ENCODE measurements around the gene DPP9.

The DPP9 gene

GRCh38 chr19:4676955-4677731, 46.5 kb downstream of the DPP9 start:
- Histone ChIP-seq H3K9me3 (ENCODE audit: control insufficient read depth, insufficient read depth, low read length) (no peaks in the 10 kb centered on the region), H3K4me1 (ENCODE audit: insufficient read depth, low read length) (peaks cover 8% of the 10 kb centered on the region; the same call in 1 of the 2 replicates), H3K36me3 (ENCODE audit: insufficient read depth, low read length) (no peaks in the 10 kb centered on the region; the same call in 1 of the 2 replicates), H3K9ac (ENCODE audit: low read depth, low read length) (peak overlapping the region; percentile 32; the same call in 1 of the 2 replicates)

- Histone ChIP-seq H3K36me3 (ENCODE audit: insufficient read depth, low read length) (no peaks in the 10 kb centered on the region; the same call in 1 of the 2 replicates), H3K9ac (ENCODE audit: low read depth, low read length) (no peak overlapping the region), H3K4me1 (ENCODE audit: insufficient read depth, low read length) (peaks cover 8% of the 10 kb centered on the region; the same call in 1 of the 2 replicates), H3K9me3 (ENCODE audit: control insufficient read depth, insufficient read depth, low read length) (no peaks in the 10 kb centered on the region)
These were observed 48.3 kb downstream of the DPP9 start for GRCh38 chr19:4675346-4675745.

GRCh38 chr19:4673726-4674125, 49.9 kb downstream of the DPP9 start:
- Histone ChIP-seq H3K36me3 (ENCODE audit: insufficient read depth, low read length) (no peaks in the 10 kb centered on the region; the same call in 1 of the 2 replicates), H3K9ac (ENCODE audit: low read depth, low read length) (no peak overlapping the region)

GRCh38 chr19:4673216-4673615, 50.4 kb downstream of the DPP9 start:
- Histone ChIP-seq H3K9me3 (ENCODE audit: control insufficient read depth, insufficient read depth, low read length) (no peaks in the 10 kb centered on the region), H3K36me3 (ENCODE audit: insufficient read depth, low read length) (peaks cover 3% of the 10 kb centered on the region), H3K9ac (ENCODE audit: low read depth, low read length) (no peak overlapping the region), H3K4me1 (ENCODE audit: insufficient read depth, low read length) (peaks cover 5% of the 10 kb centered on the region; the same call in 1 of the 2 replicates)

More at GRCh38 chr19:4673726-4674125, 49.9 kb downstream of the DPP9 start:
- Histone ChIP-seq H3K4me1 (ENCODE audit: insufficient read depth, low read length) (peaks cover 8% of the 10 kb centered on the region; the same call in 1 of the 2 replicates), H3K9me3 (ENCODE audit: control insufficient read depth, insufficient read depth, low read length) (no peaks in the 10 kb centered on the region)

- H3K9ac ChIP-seq (ENCODE audit: low read depth, low read length) = no peak overlapping the region
- no peaks in the 10 kb centered on the region for H3K4me1 ChIP-seq (ENCODE audit: insufficient read depth, low read length)
- no peaks in the 10 kb centered on the region for H3K9me3 ChIP-seq (ENCODE audit: control insufficient read depth, insufficient read depth, low read length)
- H3K36me3 ChIP-seq (ENCODE audit: insufficient read depth, low read length) = peaks cover 7% of the 10 kb centered on the region
These were observed 52.3 kb downstream of the DPP9 start for GRCh38 chr19:4671185-4671851.

- Histone ChIP-seq H3K36me3 (ENCODE audit: insufficient read depth, low read length) (peaks cover 7% of the 10 kb centered on the region; the same call in 1 of the 2 replicates), H3K9ac (ENCODE audit: low read depth, low read length) (peak within 1 kb of the TSS; percentile 81), H3K4me1 (ENCODE audit: insufficient read depth, low read length) (no peaks in the 10 kb centered on the region), H3K9me3 (ENCODE audit: control insufficient read depth, insufficient read depth, low read length) (no peaks in the 10 kb centered on the region)
These were observed 53.7 kb downstream of the DPP9 start, which contains the start of gene MYDGF for GRCh38 chr19:4669723-4670480. Gene MYDGF, minus strand, starts transcription at chr19:4670342. Its CDS starts 8 bp downstream, at chr19:4670334.

- H3K36me3 ChIP-seq (ENCODE audit: insufficient read depth, low read length) = peaks cover 7% of the 10 kb centered on the region
- no peak overlapping the region for H3K9ac ChIP-seq (ENCODE audit: low read depth, low read length)
- H3K9me3 ChIP-seq (ENCODE audit: control insufficient read depth, insufficient read depth, low read length) = no peaks in the 10 kb centered on the region
- H3K4me1 ChIP-seq (ENCODE audit: insufficient read depth, low read length) = no peaks in the 10 kb centered on the region
These were observed 59.0 kb downstream of the DPP9 start for GRCh38 chr19:4664642-4665041.

- Histone ChIP-seq H3K36me3 (ENCODE audit: insufficient read depth, low read length) (peaks cover 3% of the 10 kb centered on the region), H3K9ac (ENCODE audit: low read depth, low read length) (no peak overlapping the region), H3K9me3 (ENCODE audit: control insufficient read depth, insufficient read depth, low read length) (no peaks in the 10 kb centered on the region), H3K4me1 (ENCODE audit: insufficient read depth, low read length) (no peaks in the 10 kb centered on the region)
These were observed 60.8 kb downstream of the DPP9 start for GRCh38 chr19:4662812-4663211.

- Histone ChIP-seq H3K4me1 (ENCODE audit: insufficient read depth, low read length) (no peaks in the 10 kb centered on the region), H3K9me3 (ENCODE audit: control insufficient read depth, insufficient read depth, low read length) (no peaks in the 10 kb centered on the region), H3K9ac (ENCODE audit: low read depth, low read length) (no peak overlapping the region), H3K36me3 (ENCODE audit: insufficient read depth, low read length) (no peaks in the 10 kb centered on the region; the same call in none of the 2 replicates)
These were observed 61.5 kb downstream of the DPP9 start for GRCh38 chr19:4662020-4662695.

GRCh38 chr19:4660993-4661392, 62.6 kb downstream of the DPP9 start:
- H3K36me3 ChIP-seq (ENCODE audit: insufficient read depth, low read length) = no peaks in the 10 kb centered on the region; the same call in none of the 2 replicates
- H3K4me1 ChIP-seq (ENCODE audit: insufficient read depth, low read length) = no peaks in the 10 kb centered on the region
- H3K9me3 ChIP-seq (ENCODE audit: control insufficient read depth, insufficient read depth, low read length) = no peaks in the 10 kb centered on the region
- H3K9ac ChIP-seq (ENCODE audit: low read depth, low read length) = no peak overlapping the region

- H3K9ac ChIP-seq (ENCODE audit: low read depth, low read length) = no peak overlapping the region
- no peaks in the 10 kb centered on the region for H3K9me3 ChIP-seq (ENCODE audit: control insufficient read depth, insufficient read depth, low read length)
- H3K4me1 ChIP-seq (ENCODE audit: insufficient read depth, low read length) = no peaks in the 10 kb centered on the region
- H3K36me3 ChIP-seq (ENCODE audit: insufficient read depth, low read length) = no peaks in the 10 kb centered on the region; the same call in none of the 2 replicates
These were observed 63.4 kb downstream of the DPP9 start for GRCh38 chr19:4660181-4660791.

GRCh38 chr19:4657835-4658234, 65.8 kb downstream of the DPP9 start:
- Histone ChIP-seq H3K9me3 (ENCODE audit: control insufficient read depth, insufficient read depth, low read length) (no peaks in the 10 kb centered on the region), H3K9ac (ENCODE audit: low read depth, low read length) (no peak overlapping the region), H3K4me1 (ENCODE audit: insufficient read depth, low read length) (no peaks in the 10 kb centered on the region), H3K36me3 (ENCODE audit: insufficient read depth, low read length) (no peaks in the 10 kb centered on the region; the same call in none of the 2 replicates)

- no peaks in the 10 kb centered on the region for H3K9me3 ChIP-seq (ENCODE audit: control insufficient read depth, insufficient read depth, low read length)
- H3K9ac ChIP-seq (ENCODE audit: low read depth, low read length) = no peak overlapping the region
- no peaks in the 10 kb centered on the region for H3K4me1 ChIP-seq (ENCODE audit: insufficient read depth, low read length)
- no peaks in the 10 kb centered on the region; the same call in none of the 2 replicates for H3K36me3 ChIP-seq (ENCODE audit: insufficient read depth, low read length)
These were observed 66.4 kb downstream of the DPP9 start for GRCh38 chr19:4657262-4657661.
